ENCODE measurements around the gene DCDC2B. TPM values are rescaled to one million over a fixed set of nuclear protein-coding genes. Genes with fewer than 3 reads are reported as not detected.
A peak's percentile ranks its signal among the peaks of the same experiment; 100 is the strongest.

DCDC2B gene
- total and polyA plus RNA-seq, 7 donors: 0.04 TPM; not detected in 6

DNA sequence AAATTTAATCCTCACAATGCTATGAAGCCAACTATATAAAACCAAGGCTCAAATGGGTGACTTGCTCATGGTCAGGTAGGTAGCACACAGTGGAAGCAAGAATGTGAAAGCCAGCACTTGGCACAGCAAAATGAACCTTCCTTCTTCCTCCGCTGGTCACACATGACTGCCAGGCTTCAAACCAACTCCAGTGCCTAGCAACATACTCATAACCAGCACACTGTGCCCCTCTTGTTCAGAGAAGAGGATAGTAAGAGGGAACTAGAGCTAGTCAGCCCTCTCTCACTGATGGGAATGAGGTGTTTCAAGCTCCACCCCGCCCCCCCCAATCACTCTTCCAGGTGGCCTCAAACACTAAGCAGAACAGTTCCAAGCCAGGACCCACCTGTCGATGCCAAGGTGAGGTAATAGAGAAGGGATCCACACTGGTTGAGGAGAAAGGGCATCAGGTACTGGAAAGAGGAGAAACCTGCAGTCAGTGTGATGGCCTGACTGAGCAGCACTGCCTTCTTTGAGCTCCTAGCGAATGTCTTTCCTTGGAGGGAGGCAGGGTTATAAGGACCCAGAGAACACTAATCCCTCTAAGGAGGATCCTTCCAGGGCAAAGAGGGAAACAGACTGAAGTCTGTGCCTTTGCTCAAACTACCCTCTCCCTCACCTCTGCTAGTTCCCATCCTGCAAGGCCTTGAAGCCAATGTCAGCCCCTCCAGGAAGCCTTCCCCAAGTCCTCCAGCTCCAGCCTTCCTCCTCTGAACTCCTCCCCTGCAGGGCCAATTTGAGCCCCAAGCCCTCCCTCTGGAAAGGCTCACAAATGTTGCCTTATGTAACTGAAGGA is 12.1 kb downstream of the DCDC2B start:
- intact Hi-C loops (cut with DNase I): loop anchor here (5.0 kb wide), 1 partner anchor 131 kb away; no protein-coding TSS in a partner anchor
- H3K9me3 ChIP-seq: no peaks in the 10 kb centered on the region
- H3K4me1 ChIP-seq: peaks cover 0 to 32% (median 26%) of the 10 kb centered on the region in 4 donors
- no peak for TF ChIP-seq CTCF (IDR thresholded peaks at IDR 0.05)
- no peak for TF ChIP-seq POLR2A (IDR thresholded peaks at IDR 0.05)
- TF ChIP-seq POLR2AphosphoS5 (IDR thresholded peaks at IDR 0.05): no peak
- TF ChIP-seq EP300 (IDR thresholded peaks at IDR 0.05): no peak
- peak overlapping the region; percentile 88 to 91 (median 90) for H3K27ac ChIP-seq
- no peaks in the 10 kb centered on the region for H3K27me3 ChIP-seq
- DNase-seq: no peak
- WGBS, 2 donors: 85 to 89% methylated on average over 4 of the region's 4 CpGs
- peak overlapping the region; percentile 70 to 87 (median 73) for H3K4me3 ChIP-seq
- peaks cover 1 to 57% (median 21%) of the 10 kb centered on the region in 4 donors for H3K36me3 ChIP-seq

DNA sequence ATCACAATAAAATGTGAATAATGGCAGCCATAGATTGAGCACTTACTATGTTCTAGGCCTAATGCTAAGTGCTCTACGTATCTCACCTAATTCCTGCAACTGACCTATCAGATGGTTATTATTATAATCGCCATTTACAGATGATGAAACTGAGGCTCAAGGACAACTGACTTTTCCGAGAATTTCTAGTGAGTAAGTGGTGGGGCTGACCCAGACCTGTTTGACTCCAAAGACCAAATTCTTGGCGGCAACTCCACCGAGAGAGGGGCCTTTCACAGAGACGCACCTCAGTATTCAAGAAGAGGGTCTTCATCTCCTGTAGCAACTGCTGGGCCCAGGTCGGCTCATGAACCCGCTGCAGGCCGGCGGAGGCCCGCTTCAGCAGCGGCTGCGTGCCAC is 12.7 kb downstream of the DCDC2B start:
- Histone ChIP-seq H3K4me1 (peaks cover 0 to 32% (median 26%) of the 10 kb centered on the region in 4 donors), H3K4me3 (peak overlapping the region; percentile 70 to 87 (median 73)), H3K27me3 (no peaks in the 10 kb centered on the region), H3K27ac (peak overlapping the region; percentile 88 to 91 (median 90)), H3K36me3 (peaks cover 8 to 57% (median 22%) of the 10 kb centered on the region in 4 donors), H3K9me3 (no peaks in the 10 kb centered on the region)
- intact Hi-C loops (cut with DNase I): loop anchor here (5.0 kb wide), 1 partner anchor 131 kb away; no protein-coding TSS in a partner anchor
- TF ChIP-seq POLR2AphosphoS5 (IDR thresholded peaks at IDR 0.05): no peak
- no peak for TF ChIP-seq POLR2A (IDR thresholded peaks at IDR 0.05)
- no peak for TF ChIP-seq CTCF (IDR thresholded peaks at IDR 0.05)
- no peak for TF ChIP-seq EP300 (IDR thresholded peaks at IDR 0.05)
- WGBS, 2 donors: 7 to 18% methylated on average over 13 of the region's 13 CpGs
- no peak for DNase-seq

DNA sequence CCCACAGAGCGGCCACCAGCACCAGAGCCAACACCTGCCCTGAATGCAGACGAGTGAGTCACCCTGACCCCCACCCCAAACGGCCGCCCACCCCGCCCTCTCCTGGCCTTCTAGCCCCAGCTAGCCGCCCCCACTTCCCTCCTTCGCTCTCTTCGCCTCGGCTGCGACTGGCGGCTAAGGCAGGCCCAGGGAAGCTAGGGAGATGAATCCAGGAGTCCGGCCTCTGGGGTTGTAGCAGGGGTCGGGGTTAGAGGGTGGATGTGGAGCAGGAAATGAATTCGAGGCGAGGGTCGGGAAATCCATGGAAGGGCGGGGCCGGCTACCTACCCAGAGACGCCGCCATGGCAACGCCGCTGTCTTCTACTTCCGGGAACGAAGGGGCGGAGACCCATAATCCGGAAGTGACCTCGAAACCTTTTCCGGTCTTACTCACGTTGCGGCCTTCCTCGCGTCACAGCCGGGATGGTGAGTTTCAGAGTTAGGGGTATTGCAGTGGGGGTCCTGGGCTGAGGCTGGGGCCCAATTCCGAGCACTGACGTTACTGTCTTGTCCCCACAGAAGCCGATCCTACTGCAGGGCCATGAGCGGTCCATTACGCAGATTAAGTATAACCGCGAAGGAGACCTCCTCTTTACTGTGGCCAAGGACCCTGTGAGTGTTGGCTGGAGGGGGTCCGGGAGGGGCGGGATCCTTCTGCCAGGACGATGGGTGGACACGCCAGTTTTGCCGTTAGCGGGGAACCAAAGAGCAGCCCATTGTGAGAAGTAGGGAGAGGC is 13.3 kb downstream of the DCDC2B start, which contains the start of the genes EIF3I and TMEM234:
EIF3I (plus strand) TSS at position 428 of the 776 bp plus-strand sequence; CDS start at position 463, 35 bp downstream.
TMEM234 (minus strand) TSS at position 374 of the 776 bp plus-strand sequence; CDS start at position 343, 31 bp downstream.
- intact Hi-C loops (cut with DNase I): loop anchor here (1.0 to 5.0 kb wide), 3 partner anchors 18 to 130 kb away; no protein-coding TSS in a partner anchor
- Histone ChIP-seq H3K36me3 (peaks cover 12 to 57% (median 16%) of the 10 kb centered on the region in 4 donors), H3K4me1 (peaks cover 0 to 32% (median 26%) of the 10 kb centered on the region in 4 donors)

More for the DNA sequence above, 13.3 kb downstream of the DCDC2B start, which contains the start of the genes EIF3I and TMEM234:
- WGBS, 2 donors: 0 to 1% methylated on average over 46 of the region's 46 CpGs
- peak; percentile 97 for DNase-seq
- H3K4me3 ChIP-seq: peak within 1 kb of the TSS; percentile 70 to 87 (median 73)
- peak within 1 kb of the TSS; percentile 88 to 91 (median 90) for H3K27ac ChIP-seq
- TF ChIP-seq EP300 (IDR thresholded peaks at IDR 0.05) (peak in 1 of 4 donors; percentile 53), CTCF (IDR thresholded peaks at IDR 0.05) (no peak), POLR2AphosphoS5 (IDR thresholded peaks at IDR 0.05) (peak; percentile 91 to 95 (median 94)), POLR2A (IDR thresholded peaks at IDR 0.05) (peak; percentile 61 to 71)
- H3K27me3 ChIP-seq: no peaks in the 10 kb centered on the region
- no peaks in the 10 kb centered on the region for H3K9me3 ChIP-seq

Measured in sigmoid colon (tissue), 7 donors.